Caco-2 (cell line): Measurements from ENCODE around the gene GEMIN7. TPM values are rescaled to one million over a fixed set of nuclear protein-coding genes. Genes with fewer than 3 reads are reported as not detected.

Experiments used
- BruUV-seq: library from RNA; stranded (reverse); fragments of 400-500 nt; replicated peaks from 2 replicates; lab custom pipeline; 2021; lab: Mats Ljungman, UMichigan
- CTCF ChIA-PET: fragments of 300-600 bp; sonication (Branson Sonifier 250); formaldehyde crosslinking; loops from one replicate; lab custom pipeline; 2022; ENCODE audit warnings: antibody characterized with exemption; lab: Charles Lee
- POLR2A ChIA-PET: fragments of 300-600 bp; sonication (Branson Sonifier 250); formaldehyde crosslinking; loops from one replicate; lab custom pipeline; 2022; ENCODE audit warnings: antibody characterized with exemption; lab: Charles Lee
- DNase-seq, 2 experiments: peaks; one replicate each; pipeline versions ENCODE4 v3.0.0 to v3.0.0-alpha.2; 2020 to 2022
- H3K27me3 ChIP-seq: replicated peaks from 2 replicates; pipeline ENCODE4 v1.6.0; 2011; ENCODE audit warnings: low read length; ENCODE audit not compliant: control insufficient read depth, insufficient read depth
- H3K36me3 ChIP-seq: 2 replicates; pipeline ENCODE4 v1.5.1; 2011; ENCODE audit warnings: low read length; ENCODE audit not compliant: control insufficient read depth, insufficient read depth
- H3K4me1 ChIP-seq: fragments of 250-450 bp; sonication (Bioruptor Pico); 2 replicates; pipeline ENCODE4 v1.5.1; 2020; ENCODE audit warnings: mild to moderate bottlenecking
- H3K4me3 ChIP-seq: 2 replicates; pipeline ENCODE4 v1.5.1; 2011; ENCODE audit warnings: low read depth, mild to moderate bottlenecking, control low read depth, low read length
- H3K9me3 ChIP-seq: fragments of 250-450 bp; sonication (Bioruptor Pico); 2 replicates; pipeline ENCODE4 v1.5.1; 2020; ENCODE audit warnings: mild to moderate bottlenecking, moderate library complexity
- H3K27ac Mint-ChIP-seq: one replicate; pipeline ENCODE4 v1.8.0; 2022; ENCODE audit warnings: mixed read lengths; ENCODE audit not compliant: unreplicated experiment
- H3K27me3 Mint-ChIP-seq: one replicate; pipeline ENCODE4 v1.8.0; 2022; ENCODE audit warnings: mixed read lengths; ENCODE audit not compliant: insufficient read depth, unreplicated experiment
- H3K36me3 Mint-ChIP-seq: one replicate; pipeline ENCODE4 v1.8.0; 2022; ENCODE audit warnings: mild to moderate bottlenecking, mixed read lengths; ENCODE audit not compliant: insufficient read depth, unreplicated experiment
- H3K4me1 Mint-ChIP-seq: one replicate; pipeline ENCODE4 v1.8.0; 2022; ENCODE audit warnings: low read depth, mixed read lengths; ENCODE audit not compliant: unreplicated experiment
- H3K4me3 Mint-ChIP-seq: one replicate; pipeline ENCODE4 v1.8.0; 2022; ENCODE audit warnings: mild to moderate bottlenecking, moderate library complexity, mixed read lengths; ENCODE audit not compliant: unreplicated experiment
- H3K9me3 Mint-ChIP-seq: one replicate; pipeline ENCODE4 v1.8.0; 2022; ENCODE audit warnings: mixed read lengths; ENCODE audit not compliant: unreplicated experiment
- CTCF ChIP-seq, 2 experiments: fragments of 200-600 bp in 1 of 2; IDR thresholded peaks; 1 replicate in 1 of 2; 2 replicates in 1 of 2; pipeline versions ENCODE4 v1.5.1 to v1.8.0; 2011 to 2022; ENCODE audit warnings: antibody characterized with exemption in 1 of 2, control low read depth in 1 of 2, inconsistent platforms in 1 of 2, low read depth in 1 of 2, low read length in 1 of 2, mild to moderate bottlenecking in 1 of 2, moderate library complexity in 1 of 2; ENCODE audit not compliant: insufficient read depth in 1 of 2, severe bottlenecking in 1 of 2, unreplicated experiment in 1 of 2
- intact Hi-C: fragments of 100-400 bp; cut with micrococcal nuclease; formaldehyde crosslinking; loops from one replicate; pipeline ENCODE4 v1.10.0; 2022; ENCODE audit not compliant: unreplicated experiment
- total RNA-seq: library from RNA; stranded (reverse); gene quantifications from 2 replicates; pipeline ENCODE4 v1.2.3, GENCODE V29; 2022

The GEMIN7 gene
- total RNA-seq, 1 experiment from 2014 or later: 49.3 TPM

GRCh38 chr19:45090606-45091005 is 11.5 kb downstream of the GEMIN7 start:
- no peak for TF ChIP-seq CTCF (IDR thresholded peaks at IDR 0.05; ENCODE audit: insufficient read depth in 1 of 2, low read depth in 1 of 2, low read length in 1 of 2, severe bottlenecking in 1 of 2, unreplicated experiment in 1 of 2)
- Histone ChIP-seq H3K9me3 (no peaks in the 10 kb centered on the region), H3K4me3 (peak overlapping the region; percentile 33), H3K36me3 (no peaks in the 10 kb centered on the region; the same call in none of the 2 replicates), H3K27me3 (no peaks in the 10 kb centered on the region), H3K4me1 (peaks cover 5% of the 10 kb centered on the region; the same call in 1 of the 2 replicates)
- POLR2A ChIA-PET: no interaction called here
- intact Hi-C loops: loop anchor here (1.0 to 5.0 kb wide), 2 partner anchors 14 to 37 kb away; partner anchors contain the start of gene ZNF296
- no peaks in the 10 kb centered on the region for H3K27me3 Mint-ChIP-seq
- H3K4me1 Mint-ChIP-seq: peaks cover 23% of the 10 kb centered on the region
- BruUV-seq: no TSS peak
- CTCF ChIA-PET: interaction anchor here (0.6 to 2.4 kb wide), 3 partner anchors 45 to 175 kb away, joined by 3 to 7 read pairs (median 5); no protein-coding TSS in a partner anchor
- H3K9me3 Mint-ChIP-seq: no peaks in the 10 kb centered on the region
- peak overlapping the region; percentile 96 for H3K27ac Mint-ChIP-seq
- H3K4me3 Mint-ChIP-seq: peak overlapping the region; percentile 84
- no peak for DNase-seq
- peaks cover 58% of the 10 kb centered on the region for H3K36me3 Mint-ChIP-seq

GRCh38 chr19:45091031-45091923 is 12.2 kb downstream of the GEMIN7 start:
- Mint-ChIP-seq H3K27ac (peak overlapping the region; percentile 96), H3K9me3 (no peaks in the 10 kb centered on the region), H3K36me3 (peaks cover 58% of the 10 kb centered on the region), H3K4me3 (peak overlapping the region; percentile 84), H3K27me3 (no peaks in the 10 kb centered on the region), H3K4me1 (peaks cover 23% of the 10 kb centered on the region)
- Histone ChIP-seq H3K9me3 (no peaks in the 10 kb centered on the region), H3K4me1 (peaks cover 5% of the 10 kb centered on the region; the same call in 1 of the 2 replicates), H3K27me3 (no peaks in the 10 kb centered on the region), H3K4me3 (peak overlapping the region; percentile 93), H3K36me3 (no peaks in the 10 kb centered on the region; the same call in none of the 2 replicates)
- no TSS peak for BruUV-seq
- ChIA-PET CTCF (interaction anchor here (0.6 to 2.4 kb wide), 15 partner anchors 12 to 1663 kb away, joined by 3 to 7 read pairs (median 3); partner anchors contain the start of genes BLOC1S3, GEMIN7, NECTIN2 and TRAPPC6A), POLR2A (interaction anchor here (0.8 to 2.2 kb wide), 9 partner anchors 12 to 201 kb away, joined by 3 to 19 read pairs (median 6); partner anchors contain the start of genes APOE, BLOC1S3, GEMIN7 and TRAPPC6A)
- TF ChIP-seq CTCF (IDR thresholded peaks at IDR 0.05; ENCODE audit: insufficient read depth in 1 of 2, low read depth in 1 of 2, low read length in 1 of 2, severe bottlenecking in 1 of 2, unreplicated experiment in 1 of 2): no peak
- peak; percentile 98 to 99 for DNase-seq
- intact Hi-C loops: loop anchor here (1.0 to 5.0 kb wide), 2 partner anchors 15 to 36 kb away; partner anchors contain the start of gene ZNF296
